Calu3 (cell line): ENCODE results near the gene COQ7. TPM values are rescaled to one million over a fixed set of nuclear protein-coding genes. Genes with fewer than 3 reads are reported as not detected.

Experiments
- BruUV-seq: library from RNA; stranded (reverse); fragments of 400-500 nt; replicated peaks from 2 replicates; lab custom pipeline; 2021; lab: Mats Ljungman, UMichigan
- CTCF ChIA-PET: fragments of 300-600 bp; sonication (Branson Sonifier 250); formaldehyde crosslinking; loops from one replicate; lab custom pipeline; 2022; ENCODE audit warnings: antibody characterized with exemption; lab: Charles Lee
- DNase-seq: peaks from one replicate; pipeline ENCODE4 v3.0.0; 2022
- H3K27ac Mint-ChIP-seq: one replicate; pipeline ENCODE4 v1.8.0; 2022; ENCODE audit warnings: mixed read lengths; ENCODE audit not compliant: unreplicated experiment
- H3K27me3 Mint-ChIP-seq: one replicate; pipeline ENCODE4 v1.8.0; 2022; ENCODE audit warnings: mixed read lengths; ENCODE audit not compliant: unreplicated experiment
- H3K36me3 Mint-ChIP-seq: one replicate; pipeline ENCODE4 v1.8.0; 2022; ENCODE audit warnings: mild to moderate bottlenecking, moderate library complexity, mixed read lengths; ENCODE audit not compliant: insufficient read depth, unreplicated experiment
- H3K4me1 Mint-ChIP-seq: one replicate; pipeline ENCODE4 v1.8.0; 2022; ENCODE audit warnings: mild to moderate bottlenecking, low read depth, mixed read lengths; ENCODE audit not compliant: unreplicated experiment
- H3K4me3 Mint-ChIP-seq: one replicate; pipeline ENCODE4 v1.8.0; 2022; ENCODE audit warnings: mild to moderate bottlenecking, low read depth, moderate library complexity, mixed read lengths; ENCODE audit not compliant: unreplicated experiment
- H3K9me3 Mint-ChIP-seq: one replicate; pipeline ENCODE4 v1.8.0; 2022; ENCODE audit warnings: low read depth, mixed read lengths; ENCODE audit not compliant: unreplicated experiment
- CTCF ChIP-seq: fragments of 200-600 bp; IDR thresholded peaks from one replicate; pipeline ENCODE4 v1.8.0; 2022; ENCODE audit warnings: antibody characterized with exemption; ENCODE audit not compliant: unreplicated experiment
- intact Hi-C: fragments of 100-400 bp; cut with micrococcal nuclease; formaldehyde crosslinking; loops from one replicate; pipeline ENCODE4 v1.10.0; 2022; ENCODE audit not compliant: unreplicated experiment
- total RNA-seq: library from RNA; stranded (reverse); gene quantifications from 2 replicates; pipeline ENCODE4 v1.2.3, GENCODE V29; 2022

COQ7 gene
- total RNA-seq, 1 experiment from 2014 or later = 28.5 TPM

GRCh38 chr16:19104607-19105006, 37.2 kb downstream of the COQ7 start:
- CTCF ChIA-PET = interaction anchor here (1.2 kb wide), 1 partner anchor 18 kb away, joined by 3 read pairs; no protein-coding TSS in a partner anchor
- no peaks in the 10 kb centered on the region for H3K27me3 Mint-ChIP-seq
- no peak for TF ChIP-seq CTCF

GRCh38 chr16:19105131-19105530, 37.7 kb downstream of the COQ7 start:
- Mint-ChIP-seq H3K4me3 (no peak overlapping the region), H3K27ac (no peak overlapping the region), H3K36me3 (peaks cover 16% of the 10 kb centered on the region)

More at GRCh38 chr16:19104607-19105006, 37.2 kb downstream of the COQ7 start:
- Mint-ChIP-seq H3K9me3 (no peaks in the 10 kb centered on the region), H3K27ac (no peak overlapping the region), H3K4me3 (no peak overlapping the region), H3K4me1 (peaks cover 26% of the 10 kb centered on the region), H3K36me3 (peaks cover 16% of the 10 kb centered on the region)
- no TSS peak for BruUV-seq
- intact Hi-C loops = loop anchor here (5.0 kb wide), 1 partner anchor 328 kb away; no protein-coding TSS in a partner anchor
- DNase-seq = no peak

GRCh38 chr16:19105891-19106624, 38.6 kb downstream of the COQ7 start:
- no TSS peak for BruUV-seq
- intact Hi-C loops = loop anchor here (5.0 kb wide), 1 partner anchor 326 kb away; no protein-coding TSS in a partner anchor
- Mint-ChIP-seq H3K36me3 (peaks cover 16% of the 10 kb centered on the region), H3K4me1 (peaks cover 32% of the 10 kb centered on the region), H3K9me3 (no peaks in the 10 kb centered on the region), H3K27ac (no peak overlapping the region), H3K27me3 (no peaks in the 10 kb centered on the region), H3K4me3 (no peak overlapping the region)
- DNase-seq = no peak
- CTCF ChIA-PET = interaction anchor here (0.5 to 2.1 kb wide), 3 partner anchors 10 to 20 kb away, joined by 4 to 40 read pairs (median 14); no protein-coding TSS in a partner anchor
- no peak for TF ChIP-seq CTCF

More at GRCh38 chr16:19105131-19105530, 37.7 kb downstream of the COQ7 start:
- DNase-seq = no peak
- H3K4me1 Mint-ChIP-seq = peaks cover 26% of the 10 kb centered on the region
- no peak for TF ChIP-seq CTCF
- intact Hi-C loops = loop anchor here (5.0 kb wide), 1 partner anchor 327 kb away; no protein-coding TSS in a partner anchor
- H3K27me3 Mint-ChIP-seq = no peaks in the 10 kb centered on the region
- CTCF ChIA-PET = interaction anchor here (0.5 to 1.2 kb wide), 2 partner anchors 9 to 19 kb away, joined by 3 to 4 read pairs; no protein-coding TSS in a partner anchor
- BruUV-seq = no TSS peak
- no peaks in the 10 kb centered on the region for H3K9me3 Mint-ChIP-seq

- Mint-ChIP-seq H3K27me3 (no peaks in the 10 kb centered on the region), H3K4me1 (peaks cover 37% of the 10 kb centered on the region), H3K9me3 (no peaks in the 10 kb centered on the region), H3K36me3 (peaks cover 16% of the 10 kb centered on the region), H3K27ac (no peak overlapping the region), H3K4me3 (no peak overlapping the region)
- intact Hi-C loops = loop anchor here (1.0 to 5.0 kb wide), 2 partner anchors 11 to 326 kb away; no protein-coding TSS in a partner anchor
- TF ChIP-seq CTCF = no peak
- CTCF ChIA-PET = interaction anchor here (1.9 to 2.1 kb wide), 2 partner anchors 12 to 20 kb away, joined by 14 to 40 read pairs; no protein-coding TSS in a partner anchor
- BruUV-seq = no TSS peak
- DNase-seq = no peak
These were observed 39.2 kb downstream of the COQ7 start for GRCh38 chr16:19106625-19107020.
